22Rv1 (cell line): ENCODE results near the gene RBMX.

Source experiments
- ZFX ChIP-seq: fragments of 450-650 bp; IDR thresholded peaks from 2 replicates; pipeline ENCODE4 v1.6.1; 2017; ENCODE audit warnings: antibody characterized with exemption, borderline replicate concordance
- TF ChIP-seq, protein P1 (sequence below): fragments of 450-650 bp; IDR thresholded peaks from 2 replicates; pipeline ENCODE4 v1.5.1; 2017; ENCODE audit warnings: mild to moderate bottlenecking

DNA sequence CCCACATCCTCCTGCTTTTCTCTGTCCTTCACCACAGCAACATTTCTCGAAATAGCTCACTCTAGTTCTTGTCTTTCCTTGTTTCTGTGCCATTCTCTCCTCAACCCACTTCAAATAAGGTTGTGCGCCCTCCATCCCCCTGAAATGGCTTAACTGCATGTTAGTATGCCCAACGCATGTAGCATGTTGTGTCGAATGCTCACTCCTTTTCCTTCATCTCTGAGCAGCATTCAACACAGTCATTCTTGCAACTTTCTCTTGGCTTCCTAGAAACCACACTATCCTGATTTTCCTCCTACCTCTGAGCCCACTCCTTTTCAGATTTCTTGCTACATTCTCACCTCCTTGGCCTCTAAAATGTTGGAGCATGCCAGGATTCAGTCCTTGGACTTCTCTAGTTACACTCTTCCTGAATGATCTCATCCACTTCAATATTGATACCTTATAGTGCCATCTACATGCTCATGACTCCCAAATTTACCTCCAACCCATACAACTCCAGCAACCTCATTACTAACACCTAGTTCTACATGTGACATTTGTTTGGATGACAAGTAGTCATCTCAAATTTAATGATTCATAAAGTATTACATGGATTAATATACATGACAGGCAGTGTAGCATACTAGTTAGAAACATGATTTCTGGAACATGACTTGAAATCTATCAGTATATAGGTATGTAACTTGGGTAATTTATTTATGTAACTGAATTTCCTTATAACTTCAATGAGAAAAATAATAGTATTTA is 22.3 kb downstream of the RBMX start:
- TF ChIP-seq, protein P1, sequence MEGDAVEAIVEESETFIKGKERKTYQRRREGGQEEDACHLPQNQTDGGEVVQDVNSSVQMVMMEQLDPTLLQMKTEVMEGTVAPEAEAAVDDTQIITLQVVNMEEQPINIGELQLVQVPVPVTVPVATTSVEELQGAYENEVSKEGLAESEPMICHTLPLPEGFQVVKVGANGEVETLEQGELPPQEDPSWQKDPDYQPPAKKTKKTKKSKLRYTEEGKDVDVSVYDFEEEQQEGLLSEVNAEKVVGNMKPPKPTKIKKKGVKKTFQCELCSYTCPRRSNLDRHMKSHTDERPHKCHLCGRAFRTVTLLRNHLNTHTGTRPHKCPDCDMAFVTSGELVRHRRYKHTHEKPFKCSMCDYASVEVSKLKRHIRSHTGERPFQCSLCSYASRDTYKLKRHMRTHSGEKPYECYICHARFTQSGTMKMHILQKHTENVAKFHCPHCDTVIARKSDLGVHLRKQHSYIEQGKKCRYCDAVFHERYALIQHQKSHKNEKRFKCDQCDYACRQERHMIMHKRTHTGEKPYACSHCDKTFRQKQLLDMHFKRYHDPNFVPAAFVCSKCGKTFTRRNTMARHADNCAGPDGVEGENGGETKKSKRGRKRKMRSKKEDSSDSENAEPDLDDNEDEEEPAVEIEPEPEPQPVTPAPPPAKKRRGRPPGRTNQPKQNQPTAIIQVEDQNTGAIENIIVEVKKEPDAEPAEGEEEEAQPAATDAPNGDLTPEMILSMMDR, result no peak
- TF ChIP-seq ZFX, result no peak
